MCF 10A (cell line): Measurements from ENCODE around the gene KIRREL3. TPM values are rescaled to one million over a fixed set of nuclear protein-coding genes. Genes with fewer than 3 reads are reported as not detected.

Source experiments
- BruUV-seq: library from RNA; stranded (reverse); fragments of 400-500 nt; replicated peaks from 2 replicates; lab custom pipeline; 2021; lab: Mats Ljungman, UMichigan
- CTCF ChIA-PET: fragments of 300-600 bp; sonication (Branson Sonifier 250); formaldehyde crosslinking; extraction: SDS; loops from one replicate; lab custom pipeline; 2021; ENCODE audit warnings: antibody characterized with exemption, inconsistent platforms; lab: Yijun Ruan, JAX
- POLR2A ChIA-PET: fragments of 300-600, 350-650 bp; sonication (Branson Sonifier 250); formaldehyde crosslinking; extraction: SDS; loops from one replicate; lab custom pipeline; 2020; ENCODE audit warnings: antibody characterized with exemption, inconsistent platforms; lab: Yijun Ruan, JAX
- DNase-seq: peaks from one replicate; pipeline ENCODE4 v3.0.0-alpha.2; 2018; ENCODE audit not compliant: unreplicated experiment
- H3K27ac Mint-ChIP-seq: one replicate; pipeline ENCODE4 v1.8.0; 2022; ENCODE audit warnings: mild to moderate bottlenecking, low read depth, mixed read lengths; ENCODE audit not compliant: unreplicated experiment
- H3K27me3 Mint-ChIP-seq: one replicate; pipeline ENCODE4 v1.8.0; 2022; ENCODE audit warnings: mixed read lengths; ENCODE audit not compliant: insufficient read depth, unreplicated experiment
- H3K36me3 Mint-ChIP-seq: one replicate; pipeline ENCODE4 v1.8.0; 2022; ENCODE audit warnings: mild to moderate bottlenecking, moderate library complexity, mixed read lengths; ENCODE audit not compliant: insufficient read depth, unreplicated experiment
- H3K4me1 Mint-ChIP-seq: one replicate; pipeline ENCODE4 v1.8.0; 2022; ENCODE audit warnings: mixed read lengths; ENCODE audit not compliant: insufficient read depth, unreplicated experiment
- H3K4me3 Mint-ChIP-seq: one replicate; pipeline ENCODE4 v1.8.0; 2022; ENCODE audit warnings: mild to moderate bottlenecking, moderate library complexity, mixed read lengths; ENCODE audit not compliant: unreplicated experiment
- H3K9me3 Mint-ChIP-seq: one replicate; pipeline ENCODE4 v1.8.0; 2022; ENCODE audit warnings: mixed read lengths; ENCODE audit not compliant: unreplicated experiment
- CTCF ChIP-seq: fragments of 200-600 bp; IDR thresholded peaks from one replicate; pipeline ENCODE4 v1.8.0; 2022; ENCODE audit warnings: antibody characterized with exemption, mild to moderate bottlenecking; ENCODE audit not compliant: unreplicated experiment
- intact Hi-C: fragments of 100-400 bp; cut with micrococcal nuclease; formaldehyde crosslinking; loops from 2 replicates; pipeline ENCODE4 v1.14.1; 2022
- total RNA-seq: library from RNA; stranded (reverse); gene quantifications from 2 replicates; pipeline ENCODE4 v1.2.3, GENCODE V29; 2022

The KIRREL3 gene
- total RNA-seq, 1 experiment from 2014 or later, result not detected

GRCh38 chr11:126521196-126521595 is 479.4 kb downstream of the KIRREL3 start:
- H3K27ac Mint-ChIP-seq, result no peak overlapping the region
- ChIA-PET POLR2A (no interaction called here), CTCF (no interaction called here)
- no peak for DNase-seq
- no peaks in the 10 kb centered on the region for H3K36me3 Mint-ChIP-seq
- no peaks in the 10 kb centered on the region for H3K4me1 Mint-ChIP-seq
- intact Hi-C loops, result no loop called here
- TF ChIP-seq CTCF, result no peak
- peaks cover 9% of the 10 kb centered on the region for H3K27me3 Mint-ChIP-seq
- no peak overlapping the region for H3K4me3 Mint-ChIP-seq
- H3K9me3 Mint-ChIP-seq, result no peaks in the 10 kb centered on the region
- no TSS peak for BruUV-seq

GRCh38 chr11:126519764-126520734 is 480.5 kb downstream of the KIRREL3 start:
- no peak for DNase-seq
- Mint-ChIP-seq H3K27me3 (peaks cover 19% of the 10 kb centered on the region), H3K9me3 (no peaks in the 10 kb centered on the region), H3K4me3 (no peak overlapping the region), H3K27ac (no peak overlapping the region), H3K36me3 (no peaks in the 10 kb centered on the region), H3K4me1 (no peaks in the 10 kb centered on the region)
- ChIA-PET POLR2A (no interaction called here), CTCF (no interaction called here)
- intact Hi-C loops, result no loop called here
- no peak for TF ChIP-seq CTCF
- no TSS peak for BruUV-seq

- H3K9me3 Mint-ChIP-seq, result no peaks in the 10 kb centered on the region
These were observed 481.4 kb downstream of the KIRREL3 start for GRCh38 chr11:126518972-126519690.

More at GRCh38 chr11:126518972-126519690, 481.4 kb downstream of the KIRREL3 start:
- TF ChIP-seq CTCF, result no peak
- no peak overlapping the region for H3K27ac Mint-ChIP-seq
- peaks cover 19% of the 10 kb centered on the region for H3K27me3 Mint-ChIP-seq
- BruUV-seq, result no TSS peak
- ChIA-PET CTCF (interaction anchor here (0.6 kb wide), 1 partner anchor 45 kb away, joined by 3 read pairs; no protein-coding TSS in a partner anchor), POLR2A (interaction anchor here (0.6 kb wide), 1 partner anchor 744 kb away, joined by 3 read pairs; no protein-coding TSS in a partner anchor)
- H3K36me3 Mint-ChIP-seq, result no peaks in the 10 kb centered on the region
- H3K4me1 Mint-ChIP-seq, result no peaks in the 10 kb centered on the region
- intact Hi-C loops, result no loop called here
- DNase-seq, result no peak
- H3K4me3 Mint-ChIP-seq, result no peak overlapping the region
